Heart right ventricle (tissue), 16 donors: ENCODE results near the gene TRUB1. TPM values are rescaled to one million over a fixed set of nuclear protein-coding genes. Genes with fewer than 3 reads are reported as not detected.

Experiments
- ATAC-seq, 8 donors: fragments of 200-7000 bp; cut with Tn5 transposase; one replicate each; pipeline ENCODE4 v1.9.1; 2020; ENCODE audit warnings: mild to moderate bottlenecking in 8 of 8, moderate library complexity in 8 of 8, moderate number of reproducible peaks in 1 of 8
- DNase-seq, 2 donors: peaks; one replicate each; pipeline ENCODE4 v3.0.0-alpha.2; 2020
- H3K27ac ChIP-seq, 10 donors: fragments of 200-600 bp; sonication (generic) in 2 of 10; one replicate each; pipeline versions ENCODE4 v1.5.0 to v1.8.0; 2020 to 2022; ENCODE audit warnings: mild to moderate bottlenecking in 3 of 10
- H3K27me3 ChIP-seq, 7 donors: fragments of 200-600 bp; one replicate each; pipeline ENCODE4 v1.8.0; 2021 to 2022; ENCODE audit warnings: mild to moderate bottlenecking in 2 of 7
- H3K36me3 ChIP-seq, 9 donors: fragments of 200-600 bp; sonication (generic) in 1 of 9; one replicate each; pipeline versions ENCODE4 v1.5.0 to v1.8.0; 2020 to 2022; ENCODE audit warnings: mild to moderate bottlenecking in 2 of 9
- H3K4me1 ChIP-seq, 9 donors: fragments of 200-600 bp; sonication (generic) in 1 of 9; one replicate each; pipeline versions ENCODE4 v1.5.0 to v1.8.0; 2020 to 2022; ENCODE audit warnings: mild to moderate bottlenecking in 4 of 9
- H3K4me3 ChIP-seq, 10 donors: fragments of 200-600 bp; sonication (generic) in 2 of 10; one replicate each; pipeline versions ENCODE4 v1.5.0 to v1.8.0; 2020 to 2022; ENCODE audit warnings: mild to moderate bottlenecking in 7 of 10, moderate library complexity in 2 of 10
- H3K9me3 ChIP-seq, 11 donors: fragments of 200-600 bp in 10 of 11; sonication (generic) in 2 of 11; one replicate each; pipeline versions ENCODE4 v1.5.0 to v1.8.0; 2013 to 2022; ENCODE audit warnings: mild to moderate bottlenecking in 2 of 11, control low read depth in 1 of 11, moderate library complexity in 1 of 11
- WGBS, 2 donors: extraction: QIAGEN DNeasy Blood & Tissue Kit; methylation state at CpG; one replicate each; pipeline ENCODE4 v1.1.7; 2013; ENCODE audit warnings: inconsistent platforms in 1 of 2; 5-methylcytosine and 5-hydroxymethylcytosine counted together
- intact Hi-C, 10 donors: fragments of 100-400 bp; cut with DNase I; formaldehyde crosslinking; loops; one replicate each; pipeline versions ENCODE4 v1.11.1 to v1.14.2; 2022
- polyA plus RNA-seq, 2 donors: library from polyadenylated mRNA; stranded (reverse); fragments of 200-250 nt; gene quantifications; one replicate each; pipeline ENCODE4 v1.2.3, GENCODE V29; 2013
- total RNA-seq, 10 donors: library from RNA; stranded (reverse); fragmentation: NEBNext Ultra II Directional in 3 of 10; extraction: Animal tissue kit (Norgen Biotek cat#: 25700) in 3 of 10; gene quantifications; one replicate each; pipeline versions ENCODE4 v1.2.1 to v1.2.4, GENCODE V29; 2021 to 2023
- TF ChIP-seq, protein P1 (sequence below), 9 donors: fragments of 200-600 bp; sonication (generic) in 2 of 9; IDR thresholded peaks; one replicate each; pipeline versions ENCODE4 v1.5.0 to v1.8.0; 2021 to 2022; ENCODE audit warnings: antibody characterized with exemption in 9 of 9, mild to moderate bottlenecking in 5 of 9, moderate library complexity in 1 of 9
- donor health status: Arrhythmogenic right ventricular cardiomyopathy.
- donor health status: ischemic (EF 13 %, LVEDD 7.1; RV severe dilation, severe dysfunction).
- donor health status: healthy with polysubstance abuse.
- donor health status: DM: no; HTN: yes; CAD: no.
- donor health status: DM: no; HTN: no; CAD: no.
- donor health status: ischemic (EF 25% LVEDD 6.9; RV normal size, moderate dysfunction).
- donor health status: ischemic (EF 25% LVEDD 5.7; RV mildly dilated, moderate dysfunction).
- donor health status: healthy.
- donor health status: DM: yes; HTN: yes; CAD: no.
- donor health status: Ischemic cardiomyopathy.
- donor health status: ischemic (EF 35%, LVEDD 5.7; RV mildly dilated, moderate dysfunction).
- donor health status: nonischemic (EF 11% LVEDD 7.7; RV severe dilation, severe dysfunction).
- donor health status: DM: yes; HTN: yes; CAD: no.
- donor health status: PGD.
- donor health status: ischemic (EF 29% LVEDD 5.4; RV normal size, mild dysfunction).
- donor health status: nonischemic (EF 23%, LVEDD 6.1; RV moderate dilation, normal function).

TRUB1 gene
- total and polyA plus RNA-seq, 12 donors: 3.9 to 29.8 (median 18.6) TPM

DNA sequence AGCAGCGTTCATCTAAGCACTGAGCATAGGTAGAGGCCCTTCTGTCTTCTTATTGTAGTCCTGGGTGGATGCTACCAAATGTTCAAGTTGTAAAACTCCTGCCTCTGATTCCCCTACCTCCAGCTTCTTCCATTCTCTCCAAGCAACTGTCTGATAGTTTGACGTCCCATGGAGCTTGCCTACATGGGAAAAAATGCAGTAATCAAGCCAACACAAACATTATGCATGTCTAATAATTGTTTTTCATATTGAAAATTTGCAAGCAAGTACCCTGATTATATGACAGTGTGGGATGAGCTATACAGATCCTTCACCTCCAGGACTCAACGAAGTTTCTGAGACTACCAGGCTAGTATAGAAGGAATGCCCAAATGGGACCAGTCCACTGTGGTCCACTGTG lies 31.0 kb upstream of the TRUB1 start:
- DNase-seq (no peak), ATAC-seq (no peak)
- TF ChIP-seq, protein P1, sequence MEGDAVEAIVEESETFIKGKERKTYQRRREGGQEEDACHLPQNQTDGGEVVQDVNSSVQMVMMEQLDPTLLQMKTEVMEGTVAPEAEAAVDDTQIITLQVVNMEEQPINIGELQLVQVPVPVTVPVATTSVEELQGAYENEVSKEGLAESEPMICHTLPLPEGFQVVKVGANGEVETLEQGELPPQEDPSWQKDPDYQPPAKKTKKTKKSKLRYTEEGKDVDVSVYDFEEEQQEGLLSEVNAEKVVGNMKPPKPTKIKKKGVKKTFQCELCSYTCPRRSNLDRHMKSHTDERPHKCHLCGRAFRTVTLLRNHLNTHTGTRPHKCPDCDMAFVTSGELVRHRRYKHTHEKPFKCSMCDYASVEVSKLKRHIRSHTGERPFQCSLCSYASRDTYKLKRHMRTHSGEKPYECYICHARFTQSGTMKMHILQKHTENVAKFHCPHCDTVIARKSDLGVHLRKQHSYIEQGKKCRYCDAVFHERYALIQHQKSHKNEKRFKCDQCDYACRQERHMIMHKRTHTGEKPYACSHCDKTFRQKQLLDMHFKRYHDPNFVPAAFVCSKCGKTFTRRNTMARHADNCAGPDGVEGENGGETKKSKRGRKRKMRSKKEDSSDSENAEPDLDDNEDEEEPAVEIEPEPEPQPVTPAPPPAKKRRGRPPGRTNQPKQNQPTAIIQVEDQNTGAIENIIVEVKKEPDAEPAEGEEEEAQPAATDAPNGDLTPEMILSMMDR (IDR thresholded peaks at IDR 0.05): no peak
- Histone ChIP-seq H3K27ac (no peak overlapping the region), H3K27me3 (no peaks in the 10 kb centered on the region), H3K4me3 (no peak overlapping the region), H3K4me1 (no peaks in the 10 kb centered on the region), H3K9me3 (no peaks in the 10 kb centered on the region), H3K36me3 (no peaks in the 10 kb centered on the region)
- 70% methylated on average over 3 of the region's 3 CpGs for WGBS, 2 donors
- intact Hi-C loops: no loop called here

DNA sequence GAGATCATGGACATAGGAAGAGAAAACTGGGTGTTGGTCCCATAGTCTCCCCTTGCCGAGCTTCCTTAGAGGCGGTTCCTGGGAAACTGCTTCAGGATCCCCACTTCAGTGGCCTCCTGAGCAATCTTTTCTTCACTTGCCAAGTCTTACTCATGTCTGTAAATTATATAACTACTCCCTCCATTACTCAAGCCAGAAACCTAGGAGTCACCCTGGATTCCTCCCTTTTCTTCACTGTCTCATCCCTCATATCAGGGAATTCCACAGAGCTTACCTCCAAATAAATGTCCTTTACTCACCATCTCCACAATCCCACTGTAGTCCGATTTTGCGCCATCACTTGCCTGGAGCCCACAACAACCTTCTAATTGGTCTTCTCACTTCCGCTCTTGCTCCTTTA lies 29.1 kb upstream of the TRUB1 start:
- H3K27ac ChIP-seq: no peak overlapping the region
- ATAC-seq: no peak
- DNase-seq: no peak
- TF ChIP-seq, protein P1 (IDR thresholded peaks at IDR 0.05): no peak
- no peak overlapping the region for H3K4me3 ChIP-seq
- no peaks in the 10 kb centered on the region for H3K36me3 ChIP-seq
- no peaks in the 10 kb centered on the region for H3K9me3 ChIP-seq
- intact Hi-C loops: no loop called here
- 94 to 95% methylated on average over 5 of the region's 5 CpGs for WGBS, 2 donors
- H3K4me1 ChIP-seq: no peaks in the 10 kb centered on the region
- no peaks in the 10 kb centered on the region for H3K27me3 ChIP-seq

DNA sequence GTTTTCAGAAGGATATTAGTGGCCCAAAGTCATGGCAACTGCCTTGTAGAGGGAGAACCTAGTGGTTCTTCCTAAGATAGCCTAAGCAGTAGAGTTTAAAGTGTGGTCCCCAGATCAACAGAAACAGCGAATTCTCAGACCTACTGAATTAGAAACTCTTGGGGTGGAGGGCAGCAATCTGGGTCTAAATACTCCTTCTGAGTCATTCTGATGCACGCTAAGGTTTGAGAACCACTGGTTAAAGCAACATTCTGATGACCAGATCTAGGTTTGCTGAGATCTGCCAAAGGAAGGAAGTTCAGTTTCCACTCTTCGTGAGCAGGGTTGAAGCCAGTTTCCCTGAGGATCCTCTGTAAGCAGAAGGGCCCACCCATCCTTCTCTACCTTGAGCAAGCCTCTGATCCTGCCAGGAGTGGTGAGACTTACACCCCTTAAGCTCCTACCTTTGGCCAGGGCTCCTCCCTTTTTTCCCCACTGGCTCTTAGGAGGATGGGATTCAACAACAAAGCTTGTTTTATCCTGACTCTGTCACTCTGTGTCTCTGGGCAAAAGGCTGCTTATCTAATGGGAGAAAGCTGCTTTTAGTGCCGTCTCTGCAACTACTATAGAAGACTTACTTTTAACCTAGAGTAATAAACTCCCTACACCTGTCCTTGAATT lies 26.8 kb upstream of the TRUB1 start:
- Histone ChIP-seq H3K4me1 (no peaks in the 10 kb centered on the region), H3K27me3 (no peaks in the 10 kb centered on the region), H3K9me3 (no peaks in the 10 kb centered on the region), H3K36me3 (no peaks in the 10 kb centered on the region), H3K27ac (no peak overlapping the region), H3K4me3 (no peak overlapping the region)
- ATAC-seq: no peak
- no peak for DNase-seq
- intact Hi-C loops: no loop called here
- 71 to 73% methylated on average over 4 of the region's 4 CpGs for WGBS, 2 donors
- TF ChIP-seq, protein P1 (IDR thresholded peaks at IDR 0.05): no peak

DNA sequence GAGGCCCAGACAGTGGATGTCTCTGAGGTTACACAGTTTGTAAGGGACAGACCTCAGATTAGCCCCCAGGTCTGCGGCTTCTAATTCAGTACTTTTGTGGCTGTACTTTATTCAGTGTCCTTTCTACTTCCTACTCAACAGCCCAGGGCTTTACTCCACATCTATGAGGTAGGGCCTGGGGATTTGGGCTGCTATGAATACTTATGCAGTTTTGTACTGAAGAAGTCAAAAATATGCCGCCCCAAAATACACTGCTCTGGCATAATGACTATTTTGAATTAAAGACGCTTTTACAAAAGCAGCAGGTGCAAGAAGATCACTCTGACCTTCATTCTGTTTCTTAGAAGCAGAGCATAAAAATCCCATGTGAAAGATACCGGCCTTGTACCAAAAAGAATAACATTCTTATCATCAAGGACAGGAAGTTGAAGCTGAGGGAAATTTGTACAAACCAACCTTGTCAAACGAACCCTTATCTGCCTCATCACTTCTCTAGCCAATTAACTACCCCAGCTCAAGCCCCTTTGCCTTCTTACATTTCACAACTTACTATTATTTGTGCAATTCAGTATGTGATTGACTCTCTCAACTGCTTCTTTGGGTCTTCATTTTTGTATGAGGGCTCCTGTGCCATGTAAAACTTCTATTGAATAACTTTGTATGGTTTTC lies 26.1 kb upstream of the TRUB1 start:
- Histone ChIP-seq H3K27ac (no peak overlapping the region), H3K4me1 (no peaks in the 10 kb centered on the region), H3K36me3 (no peaks in the 10 kb centered on the region), H3K9me3 (no peaks in the 10 kb centered on the region), H3K27me3 (no peaks in the 10 kb centered on the region), H3K4me3 (no peak overlapping the region)
- 58 to 72% methylated on average over 5 of the region's 5 CpGs for WGBS, 2 donors
- TF ChIP-seq, protein P1 (IDR thresholded peaks at IDR 0.05): no peak
- DNase-seq (no peak), ATAC-seq (no peak)
- intact Hi-C loops: no loop called here
